ENCODE data around the gene DHX15.

Gene DHX15

DNA sequence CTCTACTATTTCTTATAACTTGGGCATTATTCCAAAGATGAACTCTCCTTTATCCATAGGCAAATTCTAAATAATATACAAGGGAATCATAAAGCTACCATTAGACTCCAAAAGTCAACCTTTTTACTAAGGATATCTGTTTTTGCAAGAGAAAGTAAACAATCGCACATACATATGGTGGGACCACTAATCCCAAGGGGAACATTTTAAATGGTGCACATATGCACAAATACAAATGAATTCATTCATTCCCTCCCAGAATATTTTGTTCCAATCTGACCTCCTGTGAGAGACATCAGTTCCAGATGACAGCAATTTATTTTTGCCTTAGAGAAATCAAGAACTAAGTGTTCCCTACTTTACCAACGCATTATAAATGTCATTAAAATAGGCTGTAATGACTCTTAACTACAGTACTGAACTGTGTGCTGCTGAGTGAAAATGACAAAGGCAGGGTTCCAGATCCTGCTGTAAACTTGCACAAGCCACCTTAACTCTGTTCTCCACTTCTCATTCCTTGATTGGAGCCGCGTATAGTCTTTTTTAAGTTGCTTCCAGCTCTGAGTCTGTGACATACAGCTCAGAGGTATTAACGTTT is 2.0 kb downstream of the DHX15 start:
- no peak for DNase-seq (ENCODE audit: low read depth in 2 of 2)

DNA sequence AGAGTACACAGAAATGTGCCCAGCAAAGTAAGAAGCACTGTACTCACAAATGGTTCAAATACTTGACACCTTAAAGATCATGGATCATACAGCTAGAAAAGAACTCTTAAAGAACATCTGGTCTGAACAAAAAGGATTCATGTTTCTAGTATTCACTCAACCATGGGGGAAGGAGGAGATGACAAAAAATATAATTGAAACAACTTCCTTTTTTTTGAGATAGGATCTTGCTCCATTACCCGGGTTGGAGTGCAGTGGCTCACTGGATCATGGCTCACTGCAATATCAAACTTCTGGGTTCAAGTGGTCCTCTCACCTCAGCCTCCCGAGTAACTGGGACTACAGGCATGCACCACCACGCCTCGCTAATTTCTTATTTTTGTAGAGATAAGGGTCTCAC is 6.0 kb downstream of the DHX15 start:
- no peak for DNase-seq (ENCODE audit: low read depth in 2 of 2)

DNA sequence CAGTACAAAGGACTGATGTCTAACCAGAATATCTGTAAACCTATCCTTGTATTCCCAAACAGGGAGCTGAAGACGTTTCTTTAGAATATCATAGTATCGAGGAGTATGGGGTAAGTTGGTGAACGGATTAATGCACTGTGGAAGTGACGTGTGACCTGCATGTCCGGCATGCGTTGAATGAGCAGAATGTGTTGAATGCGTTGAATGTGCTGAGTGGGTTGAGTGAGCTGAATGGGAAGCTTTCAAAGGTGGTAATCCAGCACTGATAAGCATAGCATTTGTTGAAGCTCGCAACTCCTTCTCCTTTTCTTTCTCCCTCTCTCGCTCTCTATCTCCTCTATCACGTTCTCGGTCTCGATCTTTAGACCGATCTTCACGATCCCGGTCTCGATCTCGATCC is 8.1 kb downstream of the DHX15 start:
- DNase-seq (ENCODE audit: low read depth in 2 of 2) = no peak

DNA sequence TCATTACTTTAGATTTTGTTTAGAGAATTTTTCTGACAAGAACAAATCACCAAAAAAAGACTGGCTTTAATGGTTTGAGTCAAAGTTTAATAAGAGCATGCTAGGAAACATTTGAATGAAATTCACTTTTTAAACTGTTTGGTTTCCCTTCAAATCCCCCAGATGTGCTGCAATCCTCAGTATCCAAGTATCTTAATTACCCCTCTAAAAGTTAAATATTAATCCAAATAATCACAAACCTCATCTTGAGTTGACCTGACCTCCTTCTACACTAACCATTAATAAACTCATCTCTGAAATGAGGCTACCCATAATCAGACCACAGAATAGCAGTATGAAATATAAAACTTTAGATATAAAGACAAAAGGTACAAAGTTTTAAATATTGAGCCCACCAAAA is 10.1 kb downstream of the DHX15 start:
- DNase-seq (ENCODE audit: low read depth in 2 of 2) = no peak

DNA sequence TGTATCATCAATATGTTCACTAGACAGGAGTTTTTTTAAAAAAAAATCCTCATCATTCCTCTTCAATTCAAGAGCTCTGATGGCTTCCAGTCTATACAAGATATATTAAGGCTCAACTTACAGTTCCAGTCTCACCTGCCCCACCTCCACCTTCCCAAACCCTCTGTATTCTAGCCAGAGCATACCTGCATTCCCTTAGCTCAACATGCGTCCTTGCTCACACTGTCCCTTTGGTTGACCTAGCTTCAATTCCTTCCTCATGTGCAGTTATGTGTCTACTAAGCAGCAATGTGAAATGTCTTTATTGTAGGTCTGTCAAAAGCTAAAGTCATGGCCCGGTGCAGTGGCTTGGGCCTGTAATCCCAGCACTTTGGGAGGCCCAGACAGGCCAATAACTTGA is 10.8 kb downstream of the DHX15 start:
- no peak for DNase-seq (ENCODE audit: low read depth in 2 of 2)

DNA sequence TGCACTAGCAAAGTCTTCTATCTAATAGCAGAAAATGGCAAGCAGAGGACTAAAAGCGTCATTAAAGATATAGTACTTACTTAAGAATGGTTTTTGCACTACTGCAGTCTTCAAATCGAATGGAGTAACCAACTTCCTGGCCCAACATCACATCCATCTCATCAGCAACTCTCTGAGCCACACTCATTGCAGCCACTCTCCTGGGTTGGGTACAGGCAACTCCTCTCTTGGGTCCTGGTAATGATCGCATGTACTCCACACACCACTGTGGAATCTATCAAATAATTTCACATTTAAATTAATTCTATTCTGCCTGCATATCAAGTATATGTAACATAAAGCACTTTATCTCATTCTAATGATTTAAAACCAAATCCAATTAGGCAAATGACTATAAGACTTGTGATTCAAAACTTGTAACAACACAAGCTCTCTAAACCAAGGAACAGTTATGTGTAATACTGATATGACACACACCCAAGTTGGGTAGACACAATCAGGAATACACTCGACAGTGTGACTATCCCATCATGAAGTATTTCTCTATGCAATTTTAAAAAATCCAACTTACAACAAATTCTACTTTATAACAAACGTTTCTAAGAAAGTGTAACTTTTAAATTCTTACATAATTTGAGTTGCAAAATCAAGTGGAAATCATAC is 13.6 kb downstream of the DHX15 start:
- DNase-seq (ENCODE audit: low read depth in 2 of 2) = no peak

DNA sequence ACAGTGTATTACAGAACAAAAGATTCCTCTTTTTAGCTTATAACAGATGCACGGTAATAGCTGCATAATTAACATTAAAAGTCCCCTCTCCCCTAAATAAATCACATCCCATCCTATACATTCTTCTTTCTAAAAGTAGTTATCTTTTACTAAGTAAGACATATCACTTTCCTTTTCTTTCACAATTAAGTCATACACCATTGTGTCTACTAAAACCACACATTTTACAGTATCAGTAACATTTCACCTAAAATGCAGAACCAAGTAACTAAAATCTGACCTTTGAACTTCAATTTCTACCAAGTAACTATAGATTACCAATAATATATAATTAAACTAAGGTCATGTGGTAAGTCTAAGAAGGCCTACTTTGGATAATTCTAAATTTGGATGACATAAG is 14.2 kb downstream of the DHX15 start:
- DNase-seq (ENCODE audit: low read depth in 2 of 2) = no peak

DNA sequence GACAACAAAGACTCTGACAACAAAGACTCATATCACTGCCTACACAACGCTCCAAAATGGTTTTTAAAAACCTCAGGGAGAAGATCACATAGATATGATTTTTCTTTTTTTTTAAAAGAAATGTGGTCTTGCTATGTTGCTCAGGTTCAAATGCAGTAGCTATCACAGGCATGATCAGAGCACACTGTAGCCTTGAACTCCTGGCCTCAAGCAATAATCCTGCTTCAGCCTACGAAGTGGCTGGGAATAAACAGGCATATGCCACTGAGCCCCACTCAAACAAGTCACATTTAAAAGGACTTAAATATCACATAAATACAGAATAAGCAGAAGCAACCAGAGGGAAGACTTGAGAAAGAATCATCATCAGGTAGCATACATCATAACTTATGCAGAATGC is 14.7 kb downstream of the DHX15 start:
- no peak for DNase-seq (ENCODE audit: low read depth in 2 of 2)

DNA sequence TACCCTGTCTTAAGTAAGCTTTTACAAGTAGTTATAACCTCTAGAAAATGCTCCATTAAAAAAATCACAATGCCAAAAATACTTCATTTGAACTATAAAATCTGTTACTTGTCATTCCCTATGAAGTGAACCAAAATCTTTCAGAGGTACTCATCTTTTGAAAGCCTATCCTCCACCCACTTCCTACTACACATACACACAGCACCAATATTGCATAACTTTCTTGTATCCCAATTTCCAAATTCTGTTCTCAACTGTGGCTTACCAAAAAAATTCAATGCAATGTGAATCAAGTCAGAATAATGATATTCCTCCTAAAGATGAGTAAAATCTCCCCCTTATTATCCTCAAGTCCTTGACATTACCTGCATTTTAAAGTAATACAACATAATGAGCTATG is 15.9 kb downstream of the DHX15 start:
- no peak for DNase-seq (ENCODE audit: low read depth in 2 of 2)

DNA sequence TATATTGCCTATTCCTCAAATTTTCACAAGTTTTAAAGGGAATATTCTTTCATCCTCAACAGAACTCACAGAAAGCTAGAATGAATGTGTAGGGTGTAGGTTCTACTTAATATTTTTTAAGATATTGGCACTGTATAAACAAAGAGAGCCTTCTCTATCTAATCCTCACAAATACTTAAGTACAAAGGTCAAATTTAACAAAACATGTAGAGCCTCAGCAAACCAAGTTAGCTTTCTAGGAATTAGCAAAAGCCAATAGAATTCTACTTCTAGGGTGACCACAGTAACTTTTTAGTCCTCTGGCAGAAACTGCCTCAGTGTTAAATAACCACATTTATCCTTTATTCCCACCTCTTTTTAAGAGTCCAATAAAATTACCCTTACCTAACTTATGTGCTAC is 19.3 kb downstream of the DHX15 start:
- no peak for DNase-seq (ENCODE audit: low read depth in 2 of 2)

DNA sequence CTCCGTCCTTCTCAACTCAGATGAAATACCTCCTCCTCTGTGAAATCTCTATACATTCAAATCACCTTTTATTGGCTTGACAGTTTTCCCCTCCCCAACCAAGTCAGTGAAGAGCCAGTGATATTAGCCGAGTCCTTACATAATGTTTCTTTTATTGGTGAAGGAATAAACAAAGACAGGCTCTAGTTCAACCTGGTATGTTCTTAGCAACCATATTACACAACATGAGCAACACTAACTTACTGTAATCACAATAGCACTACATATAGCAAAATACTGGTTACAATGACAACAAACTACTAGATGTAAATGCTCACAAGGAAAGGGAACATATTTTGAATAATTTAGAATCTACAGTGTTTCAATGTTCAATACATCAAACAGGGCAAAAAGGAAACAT is 19.9 kb downstream of the DHX15 start:
- no peak for DNase-seq (ENCODE audit: low read depth in 2 of 2)

DNA sequence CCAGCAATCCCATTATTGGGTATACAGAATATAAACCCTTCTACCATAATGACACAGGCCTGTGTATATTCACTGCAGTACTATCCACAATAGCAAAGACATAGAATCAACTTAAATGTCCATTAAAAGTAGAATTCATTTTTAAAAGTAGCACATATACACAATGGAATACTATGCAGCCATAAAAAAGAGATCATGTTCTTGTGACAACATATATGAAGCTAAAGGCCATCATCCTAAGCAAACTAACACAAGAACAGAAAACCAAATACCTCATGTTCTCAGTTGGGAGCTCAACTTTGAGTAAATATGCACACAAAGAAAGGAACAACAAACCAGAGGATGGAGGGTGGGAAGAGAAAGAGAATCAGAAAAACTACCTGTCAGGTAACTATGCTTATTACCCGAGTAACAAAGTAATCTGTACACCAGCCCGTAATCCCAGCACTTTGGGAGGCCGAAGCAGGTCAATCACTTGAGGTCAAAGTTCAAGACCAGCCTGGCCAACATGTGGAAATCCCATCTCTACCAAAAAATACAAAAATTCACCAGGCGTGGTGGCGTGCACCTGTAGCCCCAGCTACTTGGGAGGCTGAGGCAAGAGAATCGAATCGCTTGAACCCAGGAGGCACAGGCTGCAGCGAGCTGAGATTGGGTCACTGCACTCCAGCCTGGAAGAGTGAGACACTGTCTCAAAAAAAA is 22.8 kb downstream of the DHX15 start:
- no peak for DNase-seq (ENCODE audit: low read depth in 2 of 2)

DNA sequence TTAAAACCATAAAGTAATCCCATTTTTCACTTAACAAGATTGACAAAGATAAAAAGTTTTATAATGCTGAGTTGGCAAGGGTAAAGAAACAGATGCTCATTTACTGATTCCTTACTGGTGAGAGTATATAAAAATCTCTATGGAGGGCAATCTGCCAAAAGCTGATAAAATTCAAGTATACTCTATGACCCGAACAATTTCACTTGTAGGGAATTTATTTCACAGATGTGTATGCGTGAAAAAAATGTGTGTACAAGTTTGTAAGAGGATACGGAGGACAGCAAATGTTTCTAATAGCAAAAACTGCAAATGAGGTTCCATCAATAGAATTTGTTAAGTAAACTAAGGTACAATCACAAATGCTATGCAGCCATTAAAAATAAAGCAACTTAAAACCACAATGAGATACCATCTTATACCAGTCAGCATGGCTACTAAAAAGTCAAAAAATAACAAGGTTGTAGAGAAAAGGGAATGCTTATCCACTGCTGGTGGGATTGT is 23.4 kb downstream of the DHX15 start:
- DNase-seq (ENCODE audit: low read depth in 2 of 2) = no peak

DNA sequence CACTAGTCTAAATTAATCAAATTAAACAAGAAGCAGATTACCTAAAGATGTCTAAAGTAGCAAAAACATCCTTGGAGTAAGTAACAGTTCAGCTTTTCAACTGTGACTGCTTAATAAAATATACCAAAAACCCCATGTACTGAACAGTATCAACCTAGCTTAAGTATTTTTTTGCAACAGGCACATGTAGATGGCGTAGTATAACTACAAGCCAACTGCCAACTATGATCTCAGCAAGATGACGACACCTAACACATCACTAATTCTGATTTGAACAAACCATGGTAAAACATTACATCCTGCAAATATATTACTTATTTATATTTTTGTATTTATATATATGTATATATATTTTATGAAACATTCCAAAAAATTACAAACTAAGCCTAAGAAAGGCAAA is 24.5 kb downstream of the DHX15 start:
- no peak for DNase-seq (ENCODE audit: low read depth in 2 of 2)

DNA sequence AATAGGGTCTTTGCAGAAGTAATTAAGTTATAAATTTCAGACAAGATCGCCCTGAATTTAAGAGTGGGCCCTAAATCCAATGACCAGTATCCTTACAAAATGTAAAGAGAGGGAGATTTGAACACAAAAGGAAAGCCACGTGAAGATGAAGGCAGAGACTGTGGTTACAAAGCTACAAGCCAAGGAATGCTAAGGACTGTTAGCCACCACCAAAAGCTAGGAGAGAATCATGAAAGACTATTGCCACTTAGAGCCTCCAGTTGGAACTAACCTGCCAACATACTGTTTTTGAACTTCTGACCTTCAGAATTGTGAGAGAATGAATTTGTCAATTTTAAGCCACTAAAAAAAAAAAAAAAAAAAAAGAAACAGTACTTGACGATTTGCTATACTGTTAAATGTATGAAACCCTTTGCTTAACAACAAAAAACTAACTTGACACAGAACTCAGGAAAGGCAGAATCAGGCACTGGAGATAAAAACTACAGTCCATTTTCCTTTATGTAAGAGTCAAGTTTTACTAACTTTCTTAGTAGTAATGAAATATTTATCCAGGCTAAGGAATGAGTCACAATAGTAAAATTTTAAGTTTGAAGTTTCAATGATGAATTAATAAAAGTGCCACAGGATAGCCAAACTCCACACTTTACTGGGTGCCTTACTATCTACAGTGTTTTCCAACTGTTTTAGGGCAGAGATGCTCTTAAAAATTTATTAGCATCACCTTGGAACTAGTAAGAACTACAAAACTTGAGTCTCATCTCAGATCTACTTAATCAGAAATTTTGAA is 25.1 kb downstream of the DHX15 start:
- DNase-seq (ENCODE audit: low read depth in 2 of 2) = no peak

DNA sequence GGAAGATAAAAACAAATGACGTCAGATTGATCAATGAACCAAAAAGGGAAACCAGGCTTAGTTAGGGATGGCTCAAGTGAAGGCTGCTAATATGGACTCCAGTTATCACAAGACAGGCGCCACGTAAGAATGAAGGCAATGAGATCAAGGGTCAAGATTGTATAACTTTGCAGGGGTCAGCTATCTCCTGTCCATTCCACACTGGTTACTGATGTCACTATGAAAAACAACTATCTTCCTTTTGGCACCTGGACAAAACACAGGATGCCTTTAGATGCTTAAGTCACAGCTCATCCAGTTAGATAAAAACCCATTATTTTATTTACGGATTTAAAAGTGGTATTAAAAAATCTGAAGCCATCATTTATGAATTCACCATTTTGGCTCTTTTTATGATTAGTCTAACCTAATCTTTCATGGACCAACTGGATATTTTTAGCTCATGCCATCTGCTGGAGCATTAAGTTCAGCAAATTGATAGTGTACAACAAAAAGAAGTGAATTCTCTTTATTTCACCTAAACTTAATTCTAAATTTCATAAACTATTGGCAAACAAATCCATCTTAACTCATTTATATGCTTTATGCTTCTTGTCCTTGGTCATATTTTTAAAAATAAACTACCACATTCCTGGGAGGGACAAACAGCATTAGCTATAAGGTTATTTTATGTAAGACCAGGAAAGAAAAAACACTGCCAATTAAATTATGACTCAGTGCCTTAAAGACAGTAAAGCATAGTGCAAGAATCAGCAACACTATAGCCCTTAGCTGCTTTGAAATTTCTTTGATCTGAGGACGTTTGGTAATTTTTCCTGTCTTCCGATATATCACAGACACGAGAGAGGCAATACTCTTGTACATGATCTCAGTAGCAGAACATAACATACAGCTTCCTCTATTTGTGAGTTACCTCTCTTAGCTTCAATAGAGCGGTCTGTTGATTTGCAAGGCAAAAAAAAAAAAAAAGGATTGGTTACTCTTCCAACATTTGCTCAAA is 27.0 kb downstream of the DHX15 start:
- no peak for DNase-seq (ENCODE audit: low read depth in 2 of 2)

DNA sequence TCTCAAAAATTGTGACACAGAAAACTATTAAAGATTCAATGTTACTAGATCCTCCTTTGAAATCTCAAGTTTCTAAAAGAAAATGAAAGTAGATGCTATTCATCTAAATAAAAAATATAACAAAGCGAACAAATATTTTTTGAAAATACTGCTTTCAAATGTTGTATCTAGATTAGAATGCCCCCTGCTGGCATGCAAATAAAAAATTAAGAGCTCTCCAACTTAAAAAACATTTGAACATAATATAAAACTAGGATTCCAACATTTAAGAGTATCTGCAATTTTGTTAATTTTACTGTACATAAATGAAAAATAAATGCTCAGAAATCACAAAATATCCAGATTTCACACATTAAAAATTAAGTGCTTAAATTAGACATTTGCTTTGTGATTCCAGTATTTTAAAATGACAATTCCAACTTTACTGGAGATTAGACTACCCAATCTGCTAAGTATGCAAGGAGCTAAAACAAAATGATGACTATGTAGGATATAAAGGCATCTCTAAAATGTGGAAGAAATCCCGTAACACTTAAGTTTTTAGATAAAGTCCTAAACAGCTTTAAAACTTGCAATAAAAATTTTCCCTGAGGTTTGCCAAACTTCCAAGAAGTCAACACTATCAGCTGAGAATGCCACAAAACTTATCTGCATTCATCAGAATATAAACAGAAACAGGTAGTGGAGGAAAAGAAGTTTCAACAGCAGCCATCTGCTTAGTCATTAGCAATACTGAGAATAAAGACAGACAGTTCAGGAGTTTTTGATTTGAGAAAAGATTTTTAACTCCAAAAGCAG is 32.7 kb downstream of the DHX15 start:
- DNase-seq (ENCODE audit: low read depth in 2 of 2) = no peak

DNA sequence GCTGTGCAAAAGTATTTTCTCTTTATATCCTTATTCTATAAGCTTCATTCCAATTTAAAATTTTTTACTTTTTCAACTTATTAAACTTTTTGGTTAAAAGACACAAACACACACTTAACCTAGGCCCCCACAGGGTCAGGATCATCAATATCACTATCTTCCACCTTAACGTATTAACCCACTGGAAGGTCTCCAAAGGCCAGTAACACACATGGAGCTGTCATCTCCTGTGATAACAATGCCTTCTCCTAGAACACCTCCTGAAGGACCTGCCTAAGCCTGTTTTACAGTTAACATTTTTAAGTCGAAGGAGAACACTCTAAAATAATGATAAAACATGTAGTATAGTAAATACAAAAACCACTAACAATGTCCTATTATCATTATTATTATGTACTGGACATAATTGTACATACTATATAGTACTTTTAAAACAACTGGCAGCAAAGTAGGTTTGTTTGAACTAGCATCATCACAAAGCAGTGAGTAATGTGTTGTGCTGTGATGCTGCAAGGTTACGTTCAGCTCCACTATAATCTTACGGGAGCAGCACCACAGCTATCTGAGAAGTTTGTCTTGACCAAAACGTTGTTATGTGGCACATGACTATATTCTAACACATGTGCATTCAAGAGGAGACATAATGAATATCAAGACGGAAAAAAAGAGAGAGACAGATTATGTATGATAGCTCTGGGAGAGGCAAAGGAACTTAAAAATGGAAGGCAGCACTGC is 33.7 kb downstream of the DHX15 start:
- no peak for DNase-seq (ENCODE audit: low read depth in 2 of 2)

DNA sequence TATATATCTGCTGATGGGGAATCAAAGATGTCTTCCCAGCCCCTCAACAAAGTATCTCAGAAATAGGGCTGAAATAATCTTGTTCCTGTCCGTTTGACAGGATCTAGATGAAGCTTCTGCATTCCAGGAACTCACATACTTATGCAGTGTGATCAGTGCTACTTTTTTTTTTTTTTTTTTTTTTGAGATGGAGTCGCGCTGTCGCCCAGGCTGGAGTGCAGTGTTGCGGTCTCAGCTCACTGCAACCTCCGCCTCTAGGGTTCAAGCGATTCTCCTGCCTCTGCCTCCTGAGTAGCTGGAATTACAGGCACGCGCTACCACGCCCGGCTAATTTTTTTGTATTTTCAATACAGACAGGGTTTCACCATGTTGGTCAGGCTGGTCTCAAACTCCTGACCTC is 36.4 kb downstream of the DHX15 start:
- DNase-seq (ENCODE audit: low read depth in 2 of 2) = no peak
